Stimulated activated naive CD4-positive, alpha-beta T cell treated with Interleukin-2 at 50 U/mL for 16 hours (primary cell): ENCODE measurements around the gene FBXL20.
A peak's percentile ranks its signal among the peaks of the same experiment; 100 is the strongest.

Experiments
- DNase-seq: peaks from one replicate; lab custom pipeline; 2025; lab: John Stamatoyannopoulos, UW

FBXL20 gene

DNA sequence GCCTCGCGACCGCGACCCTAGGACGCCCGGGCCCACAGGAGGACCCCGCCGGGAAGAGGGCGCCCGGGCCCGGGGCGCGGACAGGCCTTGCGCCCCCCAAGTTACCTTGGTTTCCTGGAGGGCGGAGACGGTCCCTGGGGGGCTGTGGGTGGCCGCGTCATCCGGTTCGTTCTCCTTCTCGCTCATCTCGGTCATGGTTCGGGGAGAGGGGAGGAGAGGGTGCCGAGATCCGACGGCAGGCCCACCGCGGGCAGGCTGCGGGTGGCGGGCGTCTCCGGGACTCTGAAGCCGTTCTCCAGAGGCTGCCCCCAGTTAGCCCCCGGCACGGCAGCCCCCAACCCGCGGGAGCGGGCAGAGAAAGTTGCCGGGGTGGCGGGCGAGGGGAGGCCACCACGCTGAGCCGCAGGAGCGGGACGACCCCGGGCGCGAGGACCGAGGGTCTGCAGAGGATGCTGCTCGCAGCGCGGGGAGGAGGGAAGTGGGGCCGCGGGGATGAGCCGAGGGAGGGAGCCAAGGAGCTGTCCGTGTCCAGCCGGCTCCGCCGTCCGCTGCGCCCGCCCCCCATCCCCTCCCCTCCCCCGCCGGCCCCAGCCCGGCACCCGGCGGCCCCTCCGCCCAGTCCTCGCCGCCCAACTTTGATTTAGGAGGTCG, 176.0 kb downstream of the FBXL20 start, which contains the start of gene STAC2:
Gene STAC2, minus strand, starts transcription at position 638 of the 651 bp plus-strand sequence. Its CDS starts 443 bp downstream, at position 195.
- DNase-seq = no peak

GRCh38 chr17:39224778-39225307, 176.6 kb downstream of the FBXL20 start:
- DNase-seq = no peak

GRCh38 chr17:39223907-39224777, 177.3 kb downstream of the FBXL20 start:
- no peak for DNase-seq

DNA sequence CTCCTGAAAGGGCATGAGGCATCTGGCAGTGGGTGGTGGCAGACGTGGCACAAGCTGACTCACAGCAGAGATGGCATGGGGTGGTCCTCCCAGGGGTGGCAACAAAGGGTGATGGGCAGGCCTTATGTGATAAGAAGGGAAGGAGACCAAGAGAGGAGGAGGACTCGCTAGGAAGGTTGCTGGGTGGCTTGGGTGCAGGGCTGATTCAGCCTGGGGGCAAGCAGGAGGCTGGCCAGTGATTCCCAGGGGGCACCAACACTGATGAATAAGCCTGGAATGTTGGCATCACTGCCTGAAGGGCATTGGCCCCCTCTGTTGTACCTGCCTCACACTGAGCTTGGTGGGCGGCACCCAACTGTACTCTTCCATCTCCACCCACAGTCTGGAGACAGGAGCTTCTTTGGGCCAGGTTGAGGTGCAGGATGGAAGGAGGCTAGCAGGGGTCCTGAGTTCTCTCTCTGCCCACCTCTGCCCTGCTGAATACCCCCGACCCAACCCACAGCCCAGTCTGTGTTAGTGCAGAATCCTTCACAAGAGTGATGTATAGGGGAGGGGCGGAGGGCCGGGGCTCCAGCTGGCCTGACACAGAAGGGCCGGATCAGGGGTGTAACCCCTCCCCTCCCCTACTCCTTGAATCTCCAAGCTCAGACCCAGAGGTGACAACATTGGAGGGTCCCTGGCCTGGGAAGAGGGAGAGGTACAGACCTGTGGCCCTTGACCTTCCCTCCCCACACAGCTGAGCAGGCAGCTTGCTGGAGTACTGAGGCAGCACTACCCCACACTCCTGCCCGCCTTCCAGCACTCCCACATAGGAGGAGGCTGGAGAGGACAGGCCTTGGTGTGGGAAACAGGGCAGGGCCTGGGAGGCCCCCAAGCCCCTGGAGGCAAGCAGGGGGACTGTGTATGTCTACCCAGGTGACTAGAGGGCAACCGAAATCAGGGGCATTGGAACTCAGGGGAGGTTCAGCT, 178.3 kb downstream of the FBXL20 start:
- no peak for DNase-seq

GRCh38 chr17:39222151-39222550, 179.3 kb downstream of the FBXL20 start:
- DNase-seq = no peak

DNA sequence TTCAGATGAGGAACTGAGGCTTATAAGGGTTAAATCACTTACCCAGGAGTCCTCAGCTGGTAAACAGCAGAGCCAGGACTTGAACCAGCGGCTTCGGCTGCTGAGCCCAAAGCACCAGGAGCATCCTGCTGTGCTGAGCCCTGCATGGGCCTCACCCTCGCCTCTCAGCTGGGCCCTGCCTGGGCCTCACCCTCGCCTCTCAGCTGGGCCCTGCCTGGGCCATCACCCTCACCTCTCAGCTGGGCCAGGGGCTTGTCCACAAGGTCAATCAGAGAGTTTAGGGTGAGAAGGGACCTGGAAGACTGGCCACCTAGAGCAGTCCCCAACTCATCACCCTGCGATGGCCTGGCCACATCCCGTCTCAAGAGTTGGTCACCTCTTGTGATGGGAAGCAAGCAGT, 179.9 kb downstream of the FBXL20 start:
- DNase-seq = no peak

- no peak for DNase-seq
These were observed 181.7 kb downstream of the FBXL20 start for GRCh38 chr17:39219647-39220154.

DNA sequence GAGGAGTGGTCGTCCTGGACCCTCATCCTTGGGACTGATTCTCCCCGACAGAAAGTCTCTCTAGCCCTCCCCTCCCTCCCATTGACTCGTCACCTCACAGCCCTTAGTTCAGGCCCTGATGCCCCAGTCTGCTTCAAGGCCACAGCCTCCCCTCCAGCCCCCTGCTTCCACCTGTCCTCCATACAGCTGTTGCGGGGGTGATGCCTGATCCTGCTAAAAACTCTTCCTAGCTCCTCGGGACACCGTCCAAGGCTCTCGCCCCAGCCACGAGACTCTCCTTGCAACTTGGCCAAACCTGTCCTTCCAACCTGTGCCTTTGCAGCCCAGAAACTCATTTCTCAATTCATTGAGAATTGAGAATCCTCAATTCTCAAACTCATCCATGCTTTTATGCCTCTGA, 182.5 kb downstream of the FBXL20 start:
- DNase-seq = no peak

GRCh38 chr17:39217734-39218369, 183.6 kb downstream of the FBXL20 start:
- DNase-seq = no peak

- DNase-seq = no peak
These were observed 187.6 kb downstream of the FBXL20 start for GRCh38 chr17:39213852-39214251.

- no peak for DNase-seq
These were observed 188.5 kb downstream of the FBXL20 start for GRCh38 chr17:39212841-39213480.

GRCh38 chr17:39212195-39212810, 189.1 kb downstream of the FBXL20 start:
- no peak for DNase-seq

- no peak for DNase-seq
These were observed 191.4 kb downstream of the FBXL20 start for GRCh38 chr17:39210093-39210434.

GRCh38 chr17:39209317-39210092, 191.9 kb downstream of the FBXL20 start:
- peak; percentile 74 for DNase-seq

DNA sequence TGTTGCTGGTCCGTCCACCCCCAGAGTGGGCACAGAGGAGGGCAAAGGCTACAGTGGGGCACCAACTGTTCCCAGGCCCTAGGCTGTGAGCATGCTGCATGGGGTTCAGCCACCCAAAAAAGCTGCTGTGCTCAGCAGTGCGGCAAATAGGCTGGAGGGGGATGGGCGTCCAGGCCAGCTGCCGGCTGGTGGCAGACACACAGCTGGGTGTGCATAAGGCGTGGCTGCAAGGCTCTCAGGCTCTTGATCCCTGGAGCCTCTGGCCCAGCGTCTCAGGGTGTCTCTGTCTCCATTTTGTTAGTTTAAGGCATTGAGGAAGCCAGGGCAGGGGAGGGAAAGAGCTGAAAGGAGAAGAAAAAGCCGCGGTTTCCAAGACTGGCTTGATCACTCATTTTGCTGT, 192.5 kb downstream of the FBXL20 start:
- no peak for DNase-seq

- no peak for DNase-seq
These were observed 193.3 kb downstream of the FBXL20 start for GRCh38 chr17:39208136-39208535.

DNA sequence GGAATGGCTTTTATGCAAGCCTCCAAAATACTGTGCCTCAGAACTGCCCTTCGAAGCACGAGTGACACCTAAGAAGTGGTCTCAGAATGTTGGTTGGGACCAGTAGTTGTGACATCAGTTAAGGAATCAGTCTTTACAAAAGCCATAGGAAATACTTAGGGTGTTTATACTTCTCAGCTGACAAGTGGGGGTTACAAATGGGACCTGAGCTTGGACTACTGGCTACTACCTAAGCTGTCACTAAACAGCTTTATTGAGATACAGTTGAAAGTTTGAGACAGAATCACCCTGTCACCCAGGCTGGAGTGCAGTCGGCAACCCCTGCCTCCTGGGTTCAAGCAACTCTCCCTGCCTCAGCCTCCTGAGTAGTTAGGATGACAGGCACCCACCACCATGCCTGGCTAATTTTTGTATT, 196.3 kb downstream of the FBXL20 start:
- DNase-seq = no peak

DNA sequence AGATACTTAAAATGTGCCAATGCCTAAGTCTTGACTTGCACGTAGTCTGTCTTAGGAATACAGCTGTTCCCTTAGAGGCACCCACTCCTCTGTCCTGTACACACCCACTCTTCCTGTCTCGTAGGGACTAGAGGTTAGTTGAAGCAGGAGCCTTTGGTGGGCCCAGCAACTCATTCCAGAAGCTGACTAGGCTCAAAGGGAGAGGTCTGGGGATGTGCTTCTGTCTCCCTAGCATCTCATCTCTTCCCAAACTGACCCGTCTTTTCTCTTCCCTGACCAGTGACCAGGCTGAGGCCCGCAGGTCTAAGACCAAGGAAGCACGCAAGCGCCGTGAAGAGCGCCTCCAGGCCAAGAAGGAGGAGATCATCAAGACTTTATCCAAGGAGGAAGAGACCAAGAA, 197.2 kb downstream of the FBXL20 start:
- DNase-seq = no peak
